C4-2B (cell line): ENCODE data around the gene LYRM1.

Source experiments
- H3K27ac ChIP-seq: fragments of 450-650 bp; 2 replicates; pipeline ENCODE4 v1.5.1; 2017
- CTCF ChIP-seq: fragments of 450-650 bp; conservative IDR thresholded peaks from 2 replicates; pipeline ENCODE4 v1.5.1; 2017; ENCODE audit warnings: mild to moderate bottlenecking
- ZFX ChIP-seq: fragments of 450-650 bp; IDR thresholded peaks from 2 replicates; pipeline ENCODE4 v1.6.1; 2017

Gene LYRM1

GRCh38 chr16:20904507-20905081 lies 4.0 kb downstream of the LYRM1 start:
- no peak for TF ChIP-seq ZFX
- TF ChIP-seq CTCF, result no peak

GRCh38 chr16:20905576-20905975 lies 5.0 kb downstream of the LYRM1 start:
- H3K27ac ChIP-seq, result no peak overlapping the region
- no peak for TF ChIP-seq CTCF
- no peak for TF ChIP-seq ZFX

More at GRCh38 chr16:20904507-20905081, 4.0 kb downstream of the LYRM1 start:
- no peak overlapping the region for H3K27ac ChIP-seq

GRCh38 chr16:20906341-20907255 lies 6.0 kb downstream of the LYRM1 start:
- no peak overlapping the region for H3K27ac ChIP-seq
- no peak for TF ChIP-seq CTCF
- TF ChIP-seq ZFX, result no peak

GRCh38 chr16:20910781-20911321 lies 10.3 kb downstream of the LYRM1 start:
- H3K27ac ChIP-seq, result no peak overlapping the region
- TF ChIP-seq CTCF (no peak), ZFX (no peak)

- no peak overlapping the region for H3K27ac ChIP-seq
- TF ChIP-seq CTCF, result no peak
- TF ChIP-seq ZFX, result no peak
Measured at GRCh38 chr16:20911361-20911760, 10.8 kb downstream of the LYRM1 start.

- no peak overlapping the region for H3K27ac ChIP-seq
- TF ChIP-seq ZFX, result no peak
- TF ChIP-seq CTCF, result no peak
Measured at GRCh38 chr16:20916289-20916688, 15.7 kb downstream of the LYRM1 start.

GRCh38 chr16:20916942-20917341 lies 16.4 kb downstream of the LYRM1 start:
- no peak overlapping the region for H3K27ac ChIP-seq
- no peak for TF ChIP-seq CTCF
- no peak for TF ChIP-seq ZFX
